Stomach (tissue), 9 donors: ENCODE data around the gene TTC3. TPM values are rescaled to one million over a fixed set of nuclear protein-coding genes. Genes with fewer than 3 reads are reported as not detected.

Source experiments
- DNase-seq, 2 donors: peaks; one replicate each; pipeline versions ENCODE4 v3.0.0 to v3.0.0-alpha.2; 2013 to 2019
- H3K27ac ChIP-seq, 5 donors: fragments of 200-600 bp in 4 of 5; sonication (generic) in 4 of 5; one replicate each; pipeline ENCODE4 v1.5.1; 2013 to 2019; ENCODE audit warnings: mild to moderate bottlenecking in 1 of 5, moderate library complexity in 1 of 5
- H3K27me3 ChIP-seq, 3 donors: fragments of 200-600 bp; sonication (generic); one replicate each; pipeline ENCODE4 v1.5.1; 2017 to 2019; ENCODE audit warnings: mixed run types in 1 of 3
- H3K36me3 ChIP-seq, 4 donors: fragments of 200-600 bp; sonication (generic); 1 replicate in 3 of 4; 2 replicates in 1 of 4; pipeline ENCODE4 v1.5.1; 2016 to 2019
- H3K4me1 ChIP-seq, 4 donors: fragments of 200-600 bp; sonication (generic); one replicate each; pipeline ENCODE4 v1.5.1; 2016 to 2019
- H3K4me3 ChIP-seq, 4 donors: fragments of 200-600 bp; sonication (generic) in 3 of 4; one replicate each; pipeline ENCODE4 v1.5.1; 2016 to 2019; ENCODE audit warnings: mild to moderate bottlenecking in 1 of 4
- H3K9me3 ChIP-seq, 4 donors: fragments of 200-600 bp; sonication (generic); one replicate each; pipeline ENCODE4 v1.5.1; 2016 to 2019
- CTCF ChIP-seq, 7 experiments: fragments of 450-650 bp in 4 of 7; fragments of 200-600 bp in 3 of 7; sonication (generic) in 3 of 7; IDR thresholded peaks; one replicate each; pipeline ENCODE4 v1.5.1; 2016 to 2019; ENCODE audit warnings: antibody characterized with exemption in 7 of 7, control low read depth in 2 of 7, mild to moderate bottlenecking in 1 of 7
- EP300 ChIP-seq: sonication (generic); formaldehyde crosslinking; IDR thresholded peaks from one replicate; pipeline ENCODE4 v1.6.1; 2017; ENCODE audit warnings: antibody characterized with exemption
- POLR2A ChIP-seq, 4 donors: fragments of 450-650 bp; IDR thresholded peaks; one replicate each; pipeline ENCODE4 v1.6.1; 2016; ENCODE audit warnings: antibody characterized with exemption in 4 of 4, control low read depth in 2 of 4, mild to moderate bottlenecking in 1 of 4, moderate library complexity in 1 of 4
- POLR2AphosphoS5 ChIP-seq, 3 donors: sonication (generic); formaldehyde crosslinking; IDR thresholded peaks; one replicate each; pipeline ENCODE4 v1.6.1; 2016; ENCODE audit warnings: antibody characterized with exemption in 3 of 3
- WGBS, 5 donors: extraction: QIAGEN DNeasy Blood & Tissue Kit in 3 of 5; methylation state at CpG; one replicate each; pipeline versions ENCODE4 v1.1.5 to v1.1.7; 2013 to 2018; 5-methylcytosine and 5-hydroxymethylcytosine counted together
- intact Hi-C: fragments of 100-400 bp; cut with DNase I; formaldehyde crosslinking; loops from one replicate; pipeline ENCODE4 v1.15.1; 2023; ENCODE audit warnings: low total_unique reads
- polyA plus RNA-seq, 3 donors: library from polyadenylated mRNA; stranded (reverse); fragments of 200-250 nt; gene quantifications; one replicate each; pipeline ENCODE4 v1.2.3, GENCODE V29; 2013
- small RNA-seq, 4 donors: library from RNA; depleted of rRNA; stranded (forward); fragments of <200 nt; gene quantifications; one replicate each; pipeline ENCODE3, GENCODE V24; 2016
- total RNA-seq, 5 donors: library from RNA; depleted of rRNA; stranded (reverse); fragments of >200 nt; gene quantifications; one replicate each; pipeline versions ENCODE4 v1.1.0 to v1.2.3, GENCODE V29; 2014 to 2016
- donor health status: healthy with polysubstance abuse.
- donor health status: Bipolar disorder and iron deficiency.
- donor health status: healthy.

TTC3 gene
- total and polyA plus RNA-seq, 8 donors: 17.5 to 538 (median 143) TPM

- intact Hi-C loops: no loop called here
- Histone ChIP-seq H3K36me3 (no peaks in the 10 kb centered on the region), H3K4me3 (no peak overlapping the region), H3K27ac (no peak overlapping the region), H3K27me3 (no peaks in the 10 kb centered on the region), H3K4me1 (peaks cover 0 to 27% (median 11%) of the 10 kb centered on the region in 4 donors), H3K9me3 (no peaks in the 10 kb centered on the region)
- DNase-seq: no peak
- TF ChIP-seq POLR2AphosphoS5 (IDR thresholded peaks at IDR 0.05) (no peak), POLR2A (IDR thresholded peaks at IDR 0.05) (no peak), EP300 (no peak), CTCF (IDR thresholded peaks at IDR 0.05) (no peak)
- 83 to 88% (median 85%) methylated on average over 3 of the region's 3 CpGs for WGBS, 5 donors
Measured at GRCh38 chr21:37249112-37249904, 176.3 kb downstream of the TTC3 start.

GRCh38 chr21:37251294-37251634, 178.2 kb downstream of the TTC3 start:
- intact Hi-C loops: no loop called here
- Histone ChIP-seq H3K4me3 (no peak overlapping the region), H3K27ac (no peak overlapping the region), H3K9me3 (no peaks in the 10 kb centered on the region), H3K27me3 (no peaks in the 10 kb centered on the region), H3K4me1 (peaks cover 0 to 28% (median 5%) of the 10 kb centered on the region in 4 donors), H3K36me3 (no peaks in the 10 kb centered on the region)
- TF ChIP-seq CTCF (IDR thresholded peaks at IDR 0.05) (no peak), POLR2AphosphoS5 (IDR thresholded peaks at IDR 0.05) (no peak), POLR2A (IDR thresholded peaks at IDR 0.05) (no peak), EP300 (no peak)
- WGBS, 5 donors: 74 to 88% (median 84%) methylated on average over 2 of the region's 2 CpGs
- DNase-seq: no peak

Small RNAs within 50 kb of the gene (small RNA-seq; reads per million reads assigned to genes)
- 0 reads per million in 4 donors for gene RN7SL678P
- gene RNU6-696P: 0 reads per million in 4 donors

Other genes starting within 250 kb of the TTC3 start
- gene HLCS, start 106.6 kb upstream of the TTC3 start, total RNA-seq: 10 to 100 TPM; 12.5 to 35.1 (median 18.1) TPM
- 1 to 10 TPM; 2.3 to 4.8 (median 3.5) TPM for gene HLCS, start 106.6 kb upstream of the TTC3 start, polyA plus RNA-seq
- gene RIPPLY3, start 66.6 kb upstream of the TTC3 start, total RNA-seq: under 1 TPM in 2 of 5 donors, not detected in 3; 0.18 to 0.43 TPM
- under 1 TPM in 2 of 3 donors, not detected in 1; 0.56 to 0.65 TPM for gene RIPPLY3, start 66.6 kb upstream of the TTC3 start, polyA plus RNA-seq
- gene PIGP, start 183 bp upstream of the TTC3 start, total RNA-seq: 100 to 1,000 TPM in 1 of 5 donors, 10 to 100 TPM in 2, 1 to 10 TPM in 2; 7.0 to 115 (median 37.9) TPM
- 10 to 100 TPM; 24.7 to 37.9 (median 31.0) TPM for gene PIGP, start 183 bp upstream of the TTC3 start, polyA plus RNA-seq
- gene VPS26C, start 194.1 kb downstream of the TTC3 start, total RNA-seq: 100 to 1,000 TPM in 1 of 5 donors, 10 to 100 TPM in 4; 21.4 to 118 (median 47.8) TPM
- gene VPS26C, start 194.1 kb downstream of the TTC3 start, polyA plus RNA-seq: 10 to 100 TPM; 15.3 to 37.1 (median 26.6) TPM